Measurements from ENCODE around the gene GNPNAT1.

Gene GNPNAT1

DNA sequence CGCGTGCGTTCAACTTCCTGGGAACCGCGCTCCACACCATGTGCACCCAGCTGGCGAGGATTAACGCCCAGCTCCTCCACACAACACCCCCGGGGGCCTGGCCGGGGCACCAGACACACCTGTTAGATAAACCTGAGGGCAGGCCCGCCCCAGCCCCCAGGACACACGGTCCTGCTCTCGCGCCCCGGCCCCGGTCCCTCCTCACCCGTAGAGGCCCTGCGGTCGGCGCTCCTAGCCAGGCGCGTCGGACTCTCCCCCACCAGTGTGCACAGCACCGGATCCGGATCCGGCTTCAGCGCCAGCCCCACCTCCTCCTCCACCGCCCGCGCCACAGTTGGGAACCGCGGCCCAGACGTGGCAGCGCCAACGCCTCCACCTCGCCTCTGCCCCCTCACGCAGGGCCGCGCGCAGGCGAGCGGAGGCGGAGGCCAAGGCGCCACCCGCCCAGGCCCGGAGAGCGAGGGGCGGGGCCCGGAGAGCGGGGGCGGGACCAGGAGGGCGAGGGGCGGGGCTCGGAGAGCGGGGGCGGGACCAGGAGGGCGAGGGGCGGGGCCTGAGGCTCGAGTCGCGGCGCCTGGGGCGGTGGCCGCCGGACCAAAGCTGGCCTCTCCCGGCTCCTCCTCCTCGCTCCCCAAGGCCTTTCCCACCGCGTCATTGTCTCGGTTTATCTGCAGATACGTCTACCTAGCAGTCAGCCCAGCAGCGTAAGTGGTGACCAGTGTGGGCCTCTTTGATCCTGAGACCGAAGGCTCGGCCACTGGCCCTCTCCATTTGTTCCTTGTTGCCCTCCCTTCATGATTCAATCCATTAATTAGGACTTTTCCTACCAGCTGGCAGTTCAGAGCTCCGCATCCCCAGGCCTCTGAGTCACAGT, at the start of gene GNPNAT1:
GNPNAT1 (minus strand) TSS at position 385 of the 874 bp plus-strand sequence. CDS start 6,957 bp downstream, outside the sequence.
- peak within 1 kb of the TSS; percentile 70 for H3K4me3 ChIP-seq (ENCODE audit: low read depth, low read length)
- TF ChIP-seq CTCF (IDR thresholded peaks at IDR 0.05; ENCODE audit: low read depth, low read length) = no peak

- no peak overlapping the region for H3K4me3 ChIP-seq (ENCODE audit: low read depth, low read length)
- no peak for TF ChIP-seq CTCF (IDR thresholded peaks at IDR 0.05; ENCODE audit: low read depth, low read length)
Measured at GRCh38 chr14:52840877-52841276, 49.5 kb upstream of the GNPNAT1 start.

DNA sequence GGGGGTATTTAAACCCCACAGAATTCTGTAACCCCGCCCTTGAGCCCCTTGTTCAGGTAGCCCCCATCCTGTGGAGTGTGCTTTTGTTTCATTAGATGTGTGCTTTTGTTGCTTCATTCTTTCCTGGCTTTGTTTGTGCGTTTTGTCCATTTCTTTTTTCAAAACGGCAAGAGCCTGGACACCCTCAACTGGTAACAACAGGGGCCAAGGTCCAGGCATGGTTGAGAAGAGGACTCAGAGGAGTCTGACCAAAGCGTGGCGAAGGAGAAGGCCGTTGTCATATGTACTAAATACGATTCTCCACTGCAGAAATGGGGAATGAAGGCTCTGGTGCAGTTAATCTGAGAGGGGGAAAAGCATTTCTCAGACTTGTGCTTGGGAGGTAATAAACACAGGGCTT, 46.0 kb upstream of the GNPNAT1 start:
- no peak for TF ChIP-seq CTCF (IDR thresholded peaks at IDR 0.05; ENCODE audit: low read depth, low read length)
- H3K4me3 ChIP-seq (ENCODE audit: low read depth, low read length) = no peak overlapping the region

DNA sequence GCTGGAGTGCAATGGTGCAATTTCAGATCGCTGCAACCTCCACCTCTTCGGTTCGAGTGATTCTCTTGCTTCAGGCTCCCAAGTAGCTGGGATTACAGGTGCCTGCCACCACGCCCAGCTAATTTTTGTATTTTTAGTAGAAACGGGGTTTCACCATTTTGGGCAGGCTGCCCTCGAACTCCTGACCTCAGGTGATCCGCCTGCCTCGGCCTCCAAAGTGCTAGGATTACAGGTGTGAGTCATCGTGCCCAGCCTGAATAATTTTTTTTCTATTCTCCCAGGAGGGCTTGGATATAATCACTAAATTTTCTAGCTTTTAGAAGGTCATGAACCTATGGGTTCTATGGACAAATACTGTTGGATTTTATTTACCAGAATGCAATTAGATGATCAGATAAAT, 44.7 kb upstream of the GNPNAT1 start:
- TF ChIP-seq CTCF (IDR thresholded peaks at IDR 0.05; ENCODE audit: low read depth, low read length) = no peak
- no peak overlapping the region for H3K4me3 ChIP-seq (ENCODE audit: low read depth, low read length)

DNA sequence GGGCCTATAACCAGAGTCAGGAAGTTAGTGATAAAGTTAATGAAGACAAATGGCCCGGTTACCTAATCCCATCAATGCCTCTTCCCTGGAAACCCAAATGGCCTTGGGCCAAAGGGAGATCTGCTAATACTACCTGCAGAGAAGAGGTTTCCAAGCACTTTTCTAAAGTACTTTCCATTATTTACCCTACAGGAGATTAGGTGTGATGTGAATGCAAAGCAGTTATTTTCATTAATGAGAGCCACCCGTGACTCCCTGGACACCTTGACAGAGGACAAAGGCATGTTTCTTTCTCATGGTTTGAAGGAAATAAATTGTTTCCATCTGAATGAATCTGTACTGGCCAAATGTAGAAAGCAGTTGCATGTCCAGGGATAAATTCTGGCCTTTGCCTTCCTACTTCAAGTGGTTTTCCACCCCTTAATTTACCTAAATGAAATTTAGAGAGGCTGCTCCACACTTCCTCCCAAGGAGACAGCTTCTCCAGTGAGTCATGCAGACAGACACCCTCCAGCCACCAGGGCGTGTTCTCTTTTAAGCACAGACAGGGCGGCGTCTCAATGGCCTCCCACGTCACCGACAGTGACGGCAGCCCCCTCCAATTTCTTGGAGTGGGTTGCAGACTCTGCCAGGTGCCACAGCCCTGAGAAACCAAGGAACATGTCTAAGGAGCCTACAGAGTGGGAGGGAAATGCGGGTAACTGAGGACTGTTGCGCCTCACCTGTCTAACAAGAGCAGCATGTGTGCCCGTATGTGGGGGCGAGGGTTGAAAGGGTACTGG, 43.9 kb upstream of the GNPNAT1 start:
- TF ChIP-seq CTCF (IDR thresholded peaks at IDR 0.05; ENCODE audit: low read depth, low read length) = no peak
- H3K4me3 ChIP-seq (ENCODE audit: low read depth, low read length) = no peak overlapping the region

- no peak for TF ChIP-seq CTCF (IDR thresholded peaks at IDR 0.05; ENCODE audit: low read depth, low read length)
- H3K4me3 ChIP-seq (ENCODE audit: low read depth, low read length) = no peak overlapping the region
Measured at GRCh38 chr14:52834440-52834842, 43.0 kb upstream of the GNPNAT1 start.

DNA sequence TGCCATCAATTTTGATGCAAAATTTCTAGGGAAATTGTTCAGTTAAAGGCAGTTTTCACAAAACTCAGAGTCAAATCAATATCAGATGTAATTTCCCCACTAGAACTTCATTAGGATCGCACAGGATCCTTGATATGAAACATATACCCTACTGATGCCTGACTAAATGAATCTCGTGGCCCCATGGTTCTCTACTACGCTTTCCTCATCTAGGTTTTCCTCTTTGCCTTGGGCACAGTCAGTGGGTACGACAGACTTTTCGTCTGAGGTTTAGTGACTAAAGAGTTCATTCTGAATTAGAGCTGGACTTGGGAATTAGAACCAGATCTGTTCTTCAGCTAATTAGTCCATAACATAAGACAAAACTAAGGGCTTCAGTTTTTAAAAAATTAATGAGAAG, 42.5 kb upstream of the GNPNAT1 start:
- H3K4me3 ChIP-seq (ENCODE audit: low read depth, low read length) = no peak overlapping the region
- TF ChIP-seq CTCF (IDR thresholded peaks at IDR 0.05; ENCODE audit: low read depth, low read length) = no peak

All from WI38 (cell line).